A673 (cell line): ENCODE measurements around the gene PHAF1. TPM values are rescaled to one million over a fixed set of nuclear protein-coding genes. Genes with fewer than 3 reads are reported as not detected.

Experiments used
- BruUV-seq: library from RNA; stranded (reverse); fragments of 400-500 nt; replicated peaks from 2 replicates; lab custom pipeline; 2021; lab: Mats Ljungman, UMichigan
- CTCF ChIA-PET: fragments of 300-600 bp; sonication (Branson Sonifier 250); formaldehyde crosslinking; loops from one replicate; lab custom pipeline; 2022; ENCODE audit warnings: antibody characterized with exemption; lab: Charles Lee
- POLR2A ChIA-PET: fragments of 300-600 bp; sonication (Branson Sonifier 250); formaldehyde crosslinking; loops from one replicate; lab custom pipeline; 2022; ENCODE audit warnings: antibody characterized with exemption; ENCODE audit not compliant: low non-redundant PET; lab: Charles Lee
- DNase-seq: peaks from one replicate; pipeline ENCODE4 v3.0.0-alpha.2; 2015; ENCODE audit warnings: low spot score
- H3K27ac ChIP-seq: fragments of 200-600 bp; sonication (generic); 2 replicates; pipeline ENCODE4 v1.5.1; 2016; ENCODE audit warnings: mixed run types, low read depth, mild to moderate bottlenecking, mixed read lengths, antibody characterized with exemption, low read length; ENCODE audit not compliant: poor library complexity, severe bottlenecking
- H3K27me3 ChIP-seq: fragments of 200-600 bp; sonication (generic); replicated peaks from 2 replicates; pipeline ENCODE4 v1.6.1; 2017; ENCODE audit warnings: mixed run types, low read depth, mild to moderate bottlenecking, mixed read lengths, antibody characterized with exemption, low read length; ENCODE audit not compliant: insufficient read depth, poor library complexity
- H3K36me3 ChIP-seq: fragments of 200-600 bp; sonication (generic); 2 replicates; pipeline ENCODE4 v1.6.1; 2016; ENCODE audit warnings: mixed run types, mild to moderate bottlenecking, mixed read lengths, antibody characterized with exemption, low read length; ENCODE audit not compliant: insufficient read depth, poor library complexity, severe bottlenecking
- H3K4me1 ChIP-seq: fragments of 200-600 bp; sonication (generic); 2 replicates; pipeline ENCODE4 v1.6.1; 2017; ENCODE audit warnings: mixed run types, mild to moderate bottlenecking, mixed read lengths, antibody characterized with exemption, low read length; ENCODE audit not compliant: insufficient read depth, poor library complexity, severe bottlenecking
- H3K4me3 ChIP-seq: fragments of 200-600 bp; sonication (generic); 2 replicates; pipeline ENCODE4 v1.5.1; 2016; ENCODE audit warnings: low read depth, mixed run types, mild to moderate bottlenecking, mixed read lengths, low read length; ENCODE audit not compliant: poor library complexity, severe bottlenecking
- H3K9me3 ChIP-seq: fragments of 200-600 bp; sonication (generic); 2 replicates; pipeline ENCODE4 v1.6.1; 2016; ENCODE audit warnings: mixed run types, low read depth, mild to moderate bottlenecking, mixed read lengths, antibody characterized with exemption, low read length; ENCODE audit not compliant: poor library complexity, severe bottlenecking
- CTCF ChIP-seq: fragments of 300-800, 200-600 bp; sonication (generic); conservative IDR thresholded peaks from 2 replicates; pipeline ENCODE4 v1.5.1; 2017; ENCODE audit warnings: low read depth, mild to moderate bottlenecking, antibody characterized with exemption, low read length, moderate library complexity, mixed read lengths
- EZH2 ChIP-seq: fragments of 200-600 bp; sonication (generic); IDR thresholded peaks from 2 replicates; pipeline ENCODE4 v1.6.1; 2017; ENCODE audit warnings: borderline replicate concordance, low read depth, mild to moderate bottlenecking, mixed read lengths, antibody characterized with exemption, low read length; ENCODE audit not compliant: poor library complexity, severe bottlenecking
- intact Hi-C: fragments of 100-400 bp; cut with micrococcal nuclease; formaldehyde crosslinking; loops from one replicate; pipeline ENCODE4 v1.10.0; 2022; ENCODE audit not compliant: unreplicated experiment
- total RNA-seq: library from RNA; stranded (reverse); gene quantifications from 2 replicates; pipeline ENCODE4 v1.2.3, GENCODE V29; 2021

PHAF1 gene
- total RNA-seq, 1 experiment from 2014 or later, result 23.2 TPM

GRCh38 chr16:67146523-67147357 is 37.0 kb downstream of the PHAF1 start:
- CTCF ChIA-PET, result no interaction called here
- no TSS peak for BruUV-seq
- no peak for DNase-seq

GRCh38 chr16:67147437-67148140 is 37.8 kb downstream of the PHAF1 start:
- intact Hi-C loops, result no loop called here
- no peak overlapping the region for H3K27ac ChIP-seq
- H3K27me3 ChIP-seq, result no peaks in the 10 kb centered on the region
- ChIA-PET CTCF (no interaction called here), POLR2A (no interaction called here)
- DNase-seq, result no peak
- H3K4me1 ChIP-seq, result peaks cover 9% of the 10 kb centered on the region
- H3K9me3 ChIP-seq, result no peaks in the 10 kb centered on the region
- TF ChIP-seq CTCF (no peak), EZH2 (no peak)
- BruUV-seq, result no TSS peak
- H3K36me3 ChIP-seq, result peaks cover 59% of the 10 kb centered on the region
- no peak overlapping the region for H3K4me3 ChIP-seq

More at GRCh38 chr16:67146523-67147357, 37.0 kb downstream of the PHAF1 start:
- H3K27ac ChIP-seq, result no peak overlapping the region
- no peaks in the 10 kb centered on the region for H3K9me3 ChIP-seq
- H3K36me3 ChIP-seq, result peaks cover 67% of the 10 kb centered on the region
- intact Hi-C loops, result no loop called here
- no peaks in the 10 kb centered on the region for H3K27me3 ChIP-seq
- H3K4me1 ChIP-seq, result peaks cover 8% of the 10 kb centered on the region
- no peak for TF ChIP-seq EZH2
- TF ChIP-seq CTCF, result 0 out of 2 replicates have a peak, but pooled peaks have one; percentile 13
- H3K4me3 ChIP-seq, result no peak overlapping the region
- POLR2A ChIA-PET, result no interaction called here

DNA sequence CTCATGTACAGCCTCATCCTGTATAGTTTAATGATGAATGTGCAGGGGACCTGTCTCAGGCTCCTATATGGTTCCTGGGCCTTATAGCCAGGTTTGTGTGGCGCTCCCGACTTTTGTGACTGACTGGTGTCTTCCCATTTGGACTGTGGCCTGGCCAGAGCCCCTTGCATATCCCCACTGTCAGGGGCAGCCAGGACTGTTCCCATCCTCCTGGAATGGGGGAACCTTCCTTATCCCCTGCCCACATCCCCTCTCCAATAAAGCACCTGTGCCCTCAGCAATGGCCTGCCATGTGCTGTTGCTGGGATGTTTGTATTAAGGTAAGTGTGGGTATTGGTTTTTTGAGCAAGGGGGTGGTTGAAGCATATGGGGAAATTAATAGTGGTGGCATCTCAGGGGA is 38.5 kb downstream of the PHAF1 start:
- Histone ChIP-seq H3K4me3 (no peak overlapping the region), H3K4me1 (peaks cover 9% of the 10 kb centered on the region), H3K27me3 (no peaks in the 10 kb centered on the region), H3K9me3 (no peaks in the 10 kb centered on the region), H3K36me3 (peaks cover 53% of the 10 kb centered on the region), H3K27ac (no peak overlapping the region)
- CTCF ChIA-PET, result no interaction called here
- intact Hi-C loops, result no loop called here
- TF ChIP-seq CTCF (no peak), EZH2 (no peak)
- no peak for DNase-seq
- POLR2A ChIA-PET, result no interaction called here
- TSS peak; percentile 44 for BruUV-seq
